Endothelial cell (in vitro differentiated cells): Measurements from ENCODE around the gene METAP1D. TPM values are rescaled to one million over a fixed set of nuclear protein-coding genes. Genes with fewer than 3 reads are reported as not detected.
"Not testable (repeated sequence)": the region's sequence is repeated elsewhere in the genome, so short reads cannot be mapped to it uniquely, and the experiment has no call there.

Experiments
- DNase-seq: peaks from one replicate; pipeline ENCODE4 v3.0.0; 2021; ENCODE audit warnings: low spot score
- H3K27ac Mint-ChIP-seq: one replicate; pipeline ENCODE4 v1.8.0; 2021; ENCODE audit warnings: mixed read lengths, inconsistent platforms; ENCODE audit not compliant: unreplicated experiment
- H3K27me3 Mint-ChIP-seq: one replicate; pipeline ENCODE4 v1.8.0; 2021; ENCODE audit warnings: mild to moderate bottlenecking, moderate library complexity, mixed read lengths, inconsistent platforms; ENCODE audit not compliant: unreplicated experiment
- H3K36me3 Mint-ChIP-seq: one replicate; pipeline ENCODE4 v1.8.0; 2021; ENCODE audit warnings: mild to moderate bottlenecking, low read depth, mixed read lengths, inconsistent platforms; ENCODE audit not compliant: unreplicated experiment
- H3K4me1 Mint-ChIP-seq: one replicate; pipeline ENCODE4 v1.8.0; 2021; ENCODE audit warnings: mild to moderate bottlenecking, mixed read lengths, inconsistent platforms; ENCODE audit not compliant: unreplicated experiment
- H3K4me3 Mint-ChIP-seq: one replicate; pipeline ENCODE4 v1.8.0; 2021; ENCODE audit warnings: mild to moderate bottlenecking, mixed read lengths, inconsistent platforms; ENCODE audit not compliant: unreplicated experiment
- H3K9me3 Mint-ChIP-seq: one replicate; pipeline ENCODE4 v1.8.0; 2021; ENCODE audit warnings: mixed read lengths, inconsistent platforms; ENCODE audit not compliant: unreplicated experiment
- CTCF ChIP-seq: fragments of 200-600 bp; sonication (generic); IDR thresholded peaks from one replicate; pipeline ENCODE4 v1.5.0; 2021; ENCODE audit warnings: antibody characterized with exemption; ENCODE audit not compliant: unreplicated experiment
- total RNA-seq: library from RNA; stranded (reverse); fragmentation: NEBNext Ultra II Directional; extraction: Animal tissue kit (Norgen Biotek cat#: 25700); gene quantifications from one replicate; pipeline ENCODE4 v1.2.1, GENCODE V29; 2021; ENCODE audit not compliant: unreplicated experiment

The METAP1D gene
- total RNA-seq, 1 donor from 2014 or later: 3.6 TPM

GRCh38 chr2:171991027-171991426, 8.7 kb upstream of the METAP1D start:
- Mint-ChIP-seq H3K9me3 (no peaks in the 10 kb centered on the region), H3K27me3 (no peaks in the 10 kb centered on the region), H3K4me1 (no peaks in the 10 kb centered on the region), H3K4me3 (no peak overlapping the region), H3K36me3 (no peaks in the 10 kb centered on the region), H3K27ac (no peak overlapping the region)
- no peak for DNase-seq
- TF ChIP-seq CTCF: no peak

- Mint-ChIP-seq H3K9me3 (no peaks in the 10 kb centered on the region), H3K36me3 (no peaks in the 10 kb centered on the region), H3K27ac (no peak overlapping the region), H3K4me3 (no peak overlapping the region), H3K4me1 (peaks cover 6% of the 10 kb centered on the region), H3K27me3 (no peaks in the 10 kb centered on the region)
- no peak for TF ChIP-seq CTCF
- DNase-seq: no peak
Observed at GRCh38 chr2:171995586-171995985, 4.2 kb upstream of the METAP1D start.

GRCh38 chr2:171996021-171996420, 3.7 kb upstream of the METAP1D start:
- H3K4me3 Mint-ChIP-seq: no peak overlapping the region
- TF ChIP-seq CTCF: no peak
- H3K4me1 Mint-ChIP-seq: peaks cover 6% of the 10 kb centered on the region
- H3K27ac Mint-ChIP-seq: no peak overlapping the region
- H3K9me3 Mint-ChIP-seq: no peaks in the 10 kb centered on the region
- H3K27me3 Mint-ChIP-seq: no peaks in the 10 kb centered on the region
- H3K36me3 Mint-ChIP-seq: no peaks in the 10 kb centered on the region
- no peak for DNase-seq

- not testable (repeated sequence) for DNase-seq, H3K4me3 Mint-ChIP-seq, H3K27me3 Mint-ChIP-seq, H3K27ac Mint-ChIP-seq, H3K4me1 Mint-ChIP-seq, H3K36me3 Mint-ChIP-seq, H3K9me3 Mint-ChIP-seq
Observed at GRCh38 chr2:171997031-171997430, 2.7 kb upstream of the METAP1D start.

GRCh38 chr2:171999161-171999560, 592 bp upstream of the METAP1D start:
- no peak overlapping the region for H3K27ac Mint-ChIP-seq
- H3K36me3 Mint-ChIP-seq: no peaks in the 10 kb centered on the region
- no peak for DNase-seq
- H3K27me3 Mint-ChIP-seq: no peaks in the 10 kb centered on the region
- H3K9me3 Mint-ChIP-seq: no peaks in the 10 kb centered on the region
- H3K4me1 Mint-ChIP-seq: peaks cover 6% of the 10 kb centered on the region
- no peak for TF ChIP-seq CTCF
- peak overlapping the region; percentile 88 for H3K4me3 Mint-ChIP-seq
